DOHH2 (cell line): ENCODE results near the gene ADK.
A peak's percentile ranks its signal among the peaks of the same experiment; 100 is the strongest.

ENCODE experiments used
- H3F3A ChIP-seq: fragments of 200-600 bp; sonication (generic), shearing (Covaris generic); 2 replicates; pipeline ENCODE4 v1.6.0; 2016; ENCODE audit warnings: antibody characterized with exemption, mild to moderate bottlenecking; ENCODE audit not compliant: control insufficient read depth, insufficient read depth
- H3K27ac ChIP-seq: fragments of 200-600 bp; sonication (generic); 2 replicates; pipeline ENCODE4 v1.5.1; 2014; ENCODE audit warnings: low read depth, mild to moderate bottlenecking, low read length, moderate library complexity
- H3K27me3 ChIP-seq: fragments of 200-600 bp; sonication (generic); 2 replicates; pipeline ENCODE4 v1.6.1; 2014; ENCODE audit warnings: mild to moderate bottlenecking, low read length, mixed read lengths; ENCODE audit not compliant: control insufficient read depth
- H3K36me3 ChIP-seq: fragments of 200-600 bp; sonication (generic); 2 replicates; pipeline ENCODE4 v1.6.1; 2014; ENCODE audit warnings: mild to moderate bottlenecking, low read length, moderate library complexity, mixed read lengths; ENCODE audit not compliant: control insufficient read depth
- H3K4me1 ChIP-seq: fragments of 200-600 bp; sonication (generic); 2 replicates; pipeline ENCODE4 v1.6.1; 2014; ENCODE audit warnings: mild to moderate bottlenecking, low read length, mixed read lengths; ENCODE audit not compliant: control insufficient read depth
- H3K4me2 ChIP-seq: fragments of 200-600 bp; sonication (generic); 2 replicates; pipeline ENCODE4 v1.6.0; 2014; ENCODE audit warnings: mild to moderate bottlenecking, low read length, moderate library complexity
- H3K4me3 ChIP-seq: fragments of 200-600 bp; sonication (generic); 2 replicates; pipeline ENCODE4 v1.5.1; 2014; ENCODE audit warnings: mild to moderate bottlenecking, low read length, mixed read lengths
- H3K79me2 ChIP-seq: fragments of 200-600 bp; sonication (generic); 2 replicates; pipeline ENCODE4 v1.6.1; 2014; ENCODE audit warnings: mild to moderate bottlenecking, low read length, mixed read lengths; ENCODE audit not compliant: control insufficient read depth
- H3K9me2 ChIP-seq: fragments of 200-600 bp; sonication (generic); replicated peaks from 2 replicates; pipeline ENCODE4 v1.6.1; 2014; ENCODE audit warnings: mild to moderate bottlenecking, low read length, mixed read lengths; ENCODE audit not compliant: control insufficient read depth
- H3K9me3 ChIP-seq: fragments of 200-600 bp; sonication (generic); 2 replicates; pipeline ENCODE4 v1.6.1; 2014; ENCODE audit warnings: antibody characterized with exemption, low read length, mixed read lengths; ENCODE audit not compliant: control insufficient read depth, insufficient read depth
- H4K20me1 ChIP-seq: fragments of 200-600 bp; sonication (generic); 2 replicates; pipeline ENCODE4 v1.6.0; 2014; ENCODE audit warnings: low read depth, mild to moderate bottlenecking, antibody characterized with exemption, low read length, moderate library complexity; ENCODE audit not compliant: control insufficient read depth, insufficient read depth
- EZH2phosphoT487 ChIP-seq: fragments of 200-600 bp; sonication (generic); IDR thresholded peaks from 2 replicates; pipeline ENCODE4 v1.6.1; 2017; ENCODE audit warnings: borderline replicate concordance, mild to moderate bottlenecking, antibody characterized with exemption, low read length, moderate library complexity, mixed read lengths
- TF ChIP-seq, protein P1 (sequence below): fragments of 200-600 bp; sonication (generic); IDR thresholded peaks from one replicate; pipeline ENCODE4 v1.5.1; 2014; ENCODE audit warnings: antibody characterized with exemption, mild to moderate bottlenecking, low read depth, low read length; ENCODE audit not compliant: poor library complexity, severe bottlenecking

ADK gene

DNA sequence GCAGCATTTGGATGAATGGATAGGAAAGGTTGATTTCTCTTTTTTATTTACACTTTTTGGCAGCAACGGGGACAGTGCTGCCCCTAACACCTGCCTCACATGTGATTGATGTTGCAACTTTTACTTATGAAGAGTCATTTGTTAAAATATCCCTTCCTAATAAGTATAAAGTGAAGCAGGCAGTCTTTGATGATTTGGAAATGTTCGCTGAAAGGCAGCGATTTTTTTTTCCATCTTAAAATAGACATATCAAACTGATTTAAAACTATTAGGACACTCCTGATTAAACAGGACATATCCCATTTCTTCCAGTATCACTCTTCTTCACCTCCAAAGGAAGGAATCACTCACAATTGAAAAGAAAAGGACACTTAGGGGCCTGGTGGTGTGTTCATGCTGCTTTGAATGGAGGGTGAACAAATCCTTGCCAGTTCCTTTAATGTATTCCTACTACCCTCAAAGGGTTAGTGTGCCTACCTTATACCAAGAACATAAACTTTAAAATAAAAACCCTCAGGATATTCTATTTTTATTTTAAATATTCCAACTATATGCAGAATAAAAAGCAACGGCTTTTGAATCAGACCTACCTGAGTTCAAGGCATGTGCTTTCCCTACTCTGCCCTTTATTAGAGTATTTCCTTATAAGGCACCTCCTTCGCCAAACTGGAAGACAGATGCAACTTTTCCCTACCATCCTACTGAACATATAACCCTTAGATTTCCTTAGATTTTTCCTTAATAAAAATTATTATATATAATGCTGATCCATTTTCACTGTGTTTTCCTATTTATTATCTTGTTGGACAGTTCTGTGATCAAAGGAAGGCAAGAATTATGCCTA is 1.1 kb downstream of the ADK start:
- Histone ChIP-seq H3K4me2 (peak overlapping the region; percentile 68), H3K4me3 (peak overlapping the region; percentile 100), H3K36me3 (peaks cover 11% of the 10 kb centered on the region), H3K27me3 (no peaks in the 10 kb centered on the region), H3K9me2 (no peaks in the 10 kb centered on the region), H3K79me2 (peaks cover 87% of the 10 kb centered on the region), H3F3A (0 out of 2 replicates have a peak, but pooled peaks cover 2% of the 10 kb centered on the region), H4K20me1 (no peaks in the 10 kb centered on the region), H3K27ac (peak overlapping the region; percentile 72), H3K4me1 (peaks cover 26% of the 10 kb centered on the region), H3K9me3 (no peaks in the 10 kb centered on the region)
- TF ChIP-seq, protein P1, sequence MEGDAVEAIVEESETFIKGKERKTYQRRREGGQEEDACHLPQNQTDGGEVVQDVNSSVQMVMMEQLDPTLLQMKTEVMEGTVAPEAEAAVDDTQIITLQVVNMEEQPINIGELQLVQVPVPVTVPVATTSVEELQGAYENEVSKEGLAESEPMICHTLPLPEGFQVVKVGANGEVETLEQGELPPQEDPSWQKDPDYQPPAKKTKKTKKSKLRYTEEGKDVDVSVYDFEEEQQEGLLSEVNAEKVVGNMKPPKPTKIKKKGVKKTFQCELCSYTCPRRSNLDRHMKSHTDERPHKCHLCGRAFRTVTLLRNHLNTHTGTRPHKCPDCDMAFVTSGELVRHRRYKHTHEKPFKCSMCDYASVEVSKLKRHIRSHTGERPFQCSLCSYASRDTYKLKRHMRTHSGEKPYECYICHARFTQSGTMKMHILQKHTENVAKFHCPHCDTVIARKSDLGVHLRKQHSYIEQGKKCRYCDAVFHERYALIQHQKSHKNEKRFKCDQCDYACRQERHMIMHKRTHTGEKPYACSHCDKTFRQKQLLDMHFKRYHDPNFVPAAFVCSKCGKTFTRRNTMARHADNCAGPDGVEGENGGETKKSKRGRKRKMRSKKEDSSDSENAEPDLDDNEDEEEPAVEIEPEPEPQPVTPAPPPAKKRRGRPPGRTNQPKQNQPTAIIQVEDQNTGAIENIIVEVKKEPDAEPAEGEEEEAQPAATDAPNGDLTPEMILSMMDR, result no peak
- TF ChIP-seq EZH2phosphoT487, result no peak

DNA sequence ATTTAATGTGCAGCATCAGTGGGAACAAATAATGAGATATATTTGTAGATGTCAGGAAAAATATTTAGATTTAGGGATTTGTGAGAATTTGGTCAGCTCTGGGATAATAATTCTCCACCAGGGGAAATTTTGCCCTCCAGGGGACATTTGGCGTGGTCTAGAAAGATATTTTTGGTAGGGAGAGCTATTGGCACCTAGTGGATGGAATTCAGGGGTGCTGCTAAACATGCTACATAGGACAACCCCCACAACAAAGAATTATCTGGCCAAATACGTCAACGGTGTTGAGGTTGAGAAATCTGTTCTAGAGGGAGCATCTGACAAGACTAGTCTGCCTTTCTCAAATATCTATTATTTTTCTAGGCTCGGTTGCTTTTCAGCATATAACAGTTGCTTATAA is 2.1 kb downstream of the ADK start:
- Histone ChIP-seq H3K9me2 (no peaks in the 10 kb centered on the region), H4K20me1 (no peaks in the 10 kb centered on the region), H3K27me3 (no peaks in the 10 kb centered on the region), H3K36me3 (peaks cover 8% of the 10 kb centered on the region), H3K4me1 (peaks cover 26% of the 10 kb centered on the region), H3F3A (0 out of 2 replicates have a peak, but pooled peaks cover 2% of the 10 kb centered on the region), H3K4me3 (peak overlapping the region; percentile 100), H3K79me2 (peaks cover 78% of the 10 kb centered on the region), H3K9me3 (no peaks in the 10 kb centered on the region), H3K27ac (no peak overlapping the region), H3K4me2 (peak overlapping the region; percentile 68)
- no peak for TF ChIP-seq EZH2phosphoT487
- TF ChIP-seq, protein P1, result no peak

DNA sequence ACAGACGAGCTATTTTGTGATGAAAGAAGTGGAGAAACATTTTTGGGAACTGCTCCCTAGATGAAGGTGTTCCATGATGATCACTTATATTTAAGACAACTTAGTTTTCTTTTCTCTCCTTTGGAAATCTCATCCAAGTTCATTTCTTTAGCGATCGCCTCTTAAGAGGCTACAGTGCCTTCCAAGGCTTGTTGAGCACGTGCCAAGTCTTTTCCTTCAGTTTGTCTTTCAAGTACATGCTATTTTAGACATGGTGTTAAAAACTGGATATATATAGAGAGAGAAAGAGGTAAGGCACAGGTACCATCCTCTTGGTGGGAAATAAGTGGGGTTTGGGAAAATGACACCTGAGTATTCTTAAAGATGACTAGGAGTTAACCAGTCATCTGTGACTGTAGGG is 2.7 kb downstream of the ADK start:
- H3K79me2 ChIP-seq, result peaks cover 72% of the 10 kb centered on the region
- H3K4me1 ChIP-seq, result peaks cover 26% of the 10 kb centered on the region

More for the DNA sequence above, 2.7 kb downstream of the ADK start:
- Histone ChIP-seq H3F3A (0 out of 2 replicates have a peak, but pooled peaks cover 7% of the 10 kb centered on the region), H3K27me3 (no peaks in the 10 kb centered on the region), H3K36me3 (peaks cover 5% of the 10 kb centered on the region), H3K27ac (no peak overlapping the region), H3K9me3 (no peaks in the 10 kb centered on the region), H3K4me3 (no peak overlapping the region), H3K9me2 (no peaks in the 10 kb centered on the region), H4K20me1 (no peaks in the 10 kb centered on the region), H3K4me2 (peak overlapping the region; percentile 68)
- TF ChIP-seq, protein P1, result no peak
- no peak for TF ChIP-seq EZH2phosphoT487
